Activated CD4-positive, alpha-beta T cell treated with anti-CD3 and anti-CD28 coated beads for 4 hours (primary cell): ENCODE measurements around the gene TMLHE.
"Not testable (repeated sequence)": the region's sequence is repeated elsewhere in the genome, so short reads cannot be mapped to it uniquely, and the experiment has no call there.

Experiments
- DNase-seq, 2 donors: peaks; one replicate each; pipeline ENCODE4 v3.0.0-alpha.2; 2020

Gene TMLHE, protein sequence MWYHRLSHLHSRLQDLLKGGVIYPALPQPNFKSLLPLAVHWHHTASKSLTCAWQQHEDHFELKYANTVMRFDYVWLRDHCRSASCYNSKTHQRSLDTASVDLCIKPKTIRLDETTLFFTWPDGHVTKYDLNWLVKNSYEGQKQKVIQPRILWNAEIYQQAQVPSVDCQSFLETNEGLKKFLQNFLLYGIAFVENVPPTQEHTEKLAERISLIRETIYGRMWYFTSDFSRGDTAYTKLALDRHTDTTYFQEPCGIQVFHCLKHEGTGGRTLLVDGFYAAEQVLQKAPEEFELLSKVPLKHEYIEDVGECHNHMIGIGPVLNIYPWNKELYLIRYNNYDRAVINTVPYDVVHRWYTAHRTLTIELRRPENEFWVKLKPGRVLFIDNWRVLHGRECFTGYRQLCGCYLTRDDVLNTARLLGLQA

DNA sequence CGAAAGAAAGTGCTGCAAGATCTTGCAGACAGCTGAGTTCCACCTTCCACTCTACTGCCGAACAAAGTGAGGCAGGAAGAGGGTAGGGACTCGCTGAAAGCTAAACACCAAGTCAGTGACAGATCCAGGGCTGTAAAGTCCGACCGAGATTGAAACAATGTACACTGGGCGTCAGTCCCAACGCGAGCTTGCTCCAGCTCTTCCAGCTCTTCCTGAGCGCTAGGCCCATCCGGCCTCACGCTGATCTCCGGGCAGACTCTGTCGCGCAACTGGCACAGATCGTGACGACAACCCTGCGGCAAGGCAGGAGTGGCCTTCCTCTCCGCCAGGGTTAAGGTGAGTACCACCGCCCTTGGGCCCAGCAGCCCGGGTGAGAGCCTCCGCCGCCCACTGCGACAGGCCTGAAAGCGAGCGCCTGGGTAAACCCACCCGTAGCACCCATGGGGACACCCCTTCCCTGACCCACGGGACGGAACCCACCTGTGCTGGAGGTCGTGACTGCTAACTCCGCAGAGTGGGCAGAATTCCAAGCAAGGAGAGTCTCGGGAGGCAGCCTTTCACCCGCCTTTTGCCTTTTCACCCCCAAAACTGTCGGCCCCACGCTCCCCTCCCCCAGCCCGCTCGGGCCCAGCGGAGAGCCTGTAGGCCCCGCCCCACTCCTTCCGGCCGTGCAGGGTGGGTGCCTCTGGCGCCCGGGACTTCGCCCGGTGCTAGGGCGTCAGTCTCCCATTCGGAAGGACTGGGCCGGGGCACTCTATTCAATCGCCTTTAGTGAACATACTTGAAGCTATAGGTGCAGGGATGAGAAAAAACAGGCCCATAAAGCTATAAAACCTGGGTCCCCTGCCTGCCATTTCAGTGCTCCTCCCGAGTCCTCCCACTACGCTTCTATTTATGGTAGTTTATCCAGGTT, at the start of gene TMLHE, which contains the start of gene SPRY3:
Gene TMLHE, minus strand, starts transcription at position 641 of the 913 bp plus-strand sequence. CDS start 67,676 bp downstream, outside the sequence.
Gene SPRY3, plus strand, starts transcription at position 275 of the 913 bp plus-strand sequence.
- DNase-seq: peak; percentile 43 to 50

DNA sequence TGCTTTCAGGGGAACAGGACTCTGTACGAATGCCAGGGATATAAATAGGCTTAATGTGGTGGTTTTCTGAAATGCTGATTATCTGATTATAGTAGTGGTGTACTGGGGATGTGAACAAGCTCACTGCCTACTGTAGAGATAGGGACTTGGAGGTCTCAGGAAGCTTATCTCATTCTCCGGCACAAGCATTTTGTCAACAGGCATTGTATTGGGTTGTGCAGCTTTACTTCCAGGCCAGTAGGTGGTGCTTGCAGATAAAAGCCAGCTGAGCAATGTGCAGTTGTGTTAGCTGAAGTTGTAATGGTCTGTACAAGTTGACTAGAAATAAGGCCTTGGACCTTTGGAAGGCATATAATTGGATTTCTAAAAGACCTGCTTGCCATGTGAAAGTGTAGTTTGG, 49.5 kb upstream of the TMLHE start:
- no peak for DNase-seq

DNA sequence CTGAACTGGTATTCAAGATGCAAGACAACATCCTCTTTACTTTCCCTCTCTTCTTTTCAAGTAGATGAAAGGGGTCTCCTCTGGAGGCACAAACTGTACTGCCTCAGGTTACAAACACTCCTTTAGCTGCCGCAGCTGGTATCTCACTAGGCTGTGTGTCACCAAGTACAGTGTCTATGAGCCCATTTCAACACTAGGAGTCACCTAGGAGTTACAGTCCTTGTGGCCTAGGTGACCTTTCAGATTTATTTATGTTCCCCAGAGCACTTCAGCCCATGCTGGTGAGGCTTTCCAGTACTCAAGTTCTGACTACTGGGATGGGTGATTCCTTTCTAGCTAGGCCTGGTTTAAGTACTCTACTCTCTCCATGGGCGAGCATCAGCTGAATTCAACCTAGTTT, 32.4 kb upstream of the TMLHE start:
- no peak for DNase-seq

DNA sequence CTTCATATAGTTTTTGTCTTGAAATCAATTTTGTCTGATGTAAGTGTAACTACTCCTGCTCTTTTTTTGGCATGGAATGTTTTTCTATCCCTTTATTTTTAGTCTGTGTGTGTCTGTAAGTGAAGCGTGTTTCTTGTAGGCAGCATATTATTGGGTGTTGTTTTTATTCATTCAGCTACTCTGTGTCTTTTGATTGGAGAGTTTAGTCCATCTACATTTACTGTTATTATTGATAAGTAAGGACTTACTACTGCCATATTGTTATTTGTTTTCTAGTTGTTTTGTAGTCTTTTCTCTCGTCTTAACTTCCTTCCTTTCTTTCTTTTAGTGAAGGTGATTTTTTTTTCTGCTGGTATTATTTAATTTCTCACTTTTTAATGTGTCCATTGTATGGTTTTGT, 30.5 kb upstream of the TMLHE start:
- no peak for DNase-seq

DNA sequence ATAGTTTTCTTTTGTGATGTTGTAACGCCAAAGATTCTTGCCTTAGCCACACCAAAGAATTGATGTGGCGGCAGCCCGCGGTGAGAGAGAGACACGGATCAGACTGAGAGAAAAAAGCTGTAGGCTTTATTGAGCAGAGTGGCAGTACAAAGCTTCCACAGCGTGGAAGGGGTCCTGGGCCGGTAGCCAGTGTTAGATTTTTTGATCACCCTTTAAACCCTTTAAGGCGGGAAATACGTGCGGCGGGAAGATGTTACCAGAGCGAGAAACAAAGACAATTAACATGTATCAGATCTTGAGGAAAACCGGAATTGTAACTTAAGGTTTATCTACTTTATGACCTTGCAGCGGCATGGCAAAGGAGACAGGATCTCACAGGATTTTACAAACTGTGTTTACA, 28.6 kb upstream of the TMLHE start:
- not testable (repeated sequence) for DNase-seq

DNA sequence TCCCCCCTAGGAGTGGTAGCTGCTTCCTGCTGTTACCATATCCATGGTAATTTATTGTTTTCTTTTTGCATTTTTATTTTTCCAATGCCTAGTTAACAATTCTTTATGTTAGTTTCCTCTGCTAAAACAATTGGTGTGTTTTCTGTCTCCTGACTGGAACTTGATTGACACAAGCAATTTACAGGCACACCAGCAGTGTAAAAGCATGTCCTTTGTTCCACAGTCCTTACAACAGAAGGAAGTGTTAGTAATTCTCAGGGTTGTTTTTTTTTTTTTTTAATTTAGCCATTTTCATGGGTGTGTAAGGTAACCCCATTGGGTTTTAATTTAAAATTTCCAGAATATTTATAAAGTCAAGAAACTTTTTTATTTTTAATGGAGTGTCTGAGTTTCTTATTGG, 25.0 kb upstream of the TMLHE start:
- DNase-seq: no peak

DNA sequence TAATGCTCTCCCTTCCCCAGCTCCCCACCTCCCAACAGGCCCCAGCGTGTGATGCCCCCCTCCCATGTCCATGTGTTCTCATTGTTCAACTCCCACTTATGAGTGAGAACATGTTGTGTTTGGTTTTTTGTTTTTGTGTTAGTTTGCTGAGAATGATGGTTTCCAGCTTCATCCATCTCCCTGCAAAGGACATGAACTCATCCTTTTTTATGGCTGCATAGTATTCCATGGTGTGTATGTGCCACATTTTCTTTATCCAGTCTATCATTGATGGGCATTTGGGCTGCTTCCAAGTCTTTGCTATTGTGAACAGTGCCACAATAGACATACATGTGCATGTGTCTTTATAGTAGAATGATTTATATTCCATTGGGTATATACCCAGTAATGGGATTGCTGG, 22.3 kb upstream of the TMLHE start:
- DNase-seq: not testable (repeated sequence)

DNA sequence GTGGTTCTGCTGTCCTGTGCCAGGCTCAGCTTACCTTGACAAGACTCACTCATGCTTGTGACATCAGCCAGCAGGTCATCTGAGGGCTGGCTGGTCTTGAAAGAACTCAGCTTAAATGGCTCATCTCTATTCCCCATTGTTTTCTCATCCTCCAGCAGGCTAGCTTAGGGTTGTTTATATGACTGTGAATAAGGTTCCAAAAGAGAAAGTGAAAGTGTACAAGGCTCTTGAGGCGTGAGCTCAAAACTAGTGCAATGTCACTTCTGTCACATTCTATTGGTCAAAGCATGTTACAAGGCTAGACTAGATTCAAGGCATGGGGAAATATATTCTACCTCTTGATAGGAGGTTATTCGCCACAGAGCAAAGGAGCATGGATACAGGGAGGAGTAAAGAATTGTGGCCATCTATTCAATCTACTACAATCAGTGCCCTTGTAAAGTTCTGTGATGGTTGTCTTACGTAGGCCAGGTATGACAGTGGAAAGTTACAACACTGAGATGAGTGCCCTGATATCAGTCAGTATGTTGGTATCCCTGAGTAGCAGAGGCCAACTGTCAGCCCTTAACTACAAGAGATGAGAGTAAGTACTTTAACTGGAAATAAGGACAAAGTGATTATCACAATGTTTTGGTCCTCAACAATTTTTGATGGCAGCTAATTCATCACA, 19.8 kb upstream of the TMLHE start:
- DNase-seq: no peak

DNA sequence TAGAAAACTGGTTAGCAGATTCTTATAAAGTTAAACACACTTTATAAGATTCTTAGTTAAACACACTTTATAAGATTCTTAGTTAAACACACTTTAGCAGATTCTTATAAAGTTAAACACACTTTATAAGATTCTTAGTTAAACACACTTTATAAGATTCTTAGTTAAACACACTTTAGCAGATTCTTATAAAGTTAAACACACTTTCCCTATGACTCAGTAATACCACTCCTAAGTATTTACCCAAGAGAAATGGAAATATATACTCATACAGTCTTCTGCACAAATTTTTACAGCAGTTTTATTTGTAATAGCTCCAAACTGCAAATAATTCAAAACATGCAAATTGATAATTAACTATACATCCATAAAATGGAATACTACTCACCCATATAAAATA, 7.4 kb upstream of the TMLHE start:
- DNase-seq: not testable (repeated sequence)

DNA sequence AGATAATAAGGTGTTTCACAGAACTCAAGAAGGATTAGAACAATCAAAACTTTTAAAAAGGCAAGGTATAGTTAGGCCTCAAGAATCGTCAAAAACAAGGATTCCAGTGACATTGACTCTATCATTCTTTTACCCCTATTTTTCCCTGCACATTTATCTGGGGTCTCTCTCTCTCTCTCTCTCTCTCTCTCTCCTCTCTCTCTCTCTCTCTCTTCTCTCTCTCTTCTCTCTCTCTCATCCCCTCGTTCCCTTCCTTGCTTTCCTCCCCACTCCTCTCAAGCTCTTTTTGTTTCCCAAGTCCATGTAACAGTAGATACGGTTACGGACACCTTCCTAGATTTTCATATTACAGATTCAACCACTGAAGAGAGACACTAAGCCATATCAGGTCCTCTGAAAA, 3.2 kb upstream of the TMLHE start:
- DNase-seq: no peak

DNA sequence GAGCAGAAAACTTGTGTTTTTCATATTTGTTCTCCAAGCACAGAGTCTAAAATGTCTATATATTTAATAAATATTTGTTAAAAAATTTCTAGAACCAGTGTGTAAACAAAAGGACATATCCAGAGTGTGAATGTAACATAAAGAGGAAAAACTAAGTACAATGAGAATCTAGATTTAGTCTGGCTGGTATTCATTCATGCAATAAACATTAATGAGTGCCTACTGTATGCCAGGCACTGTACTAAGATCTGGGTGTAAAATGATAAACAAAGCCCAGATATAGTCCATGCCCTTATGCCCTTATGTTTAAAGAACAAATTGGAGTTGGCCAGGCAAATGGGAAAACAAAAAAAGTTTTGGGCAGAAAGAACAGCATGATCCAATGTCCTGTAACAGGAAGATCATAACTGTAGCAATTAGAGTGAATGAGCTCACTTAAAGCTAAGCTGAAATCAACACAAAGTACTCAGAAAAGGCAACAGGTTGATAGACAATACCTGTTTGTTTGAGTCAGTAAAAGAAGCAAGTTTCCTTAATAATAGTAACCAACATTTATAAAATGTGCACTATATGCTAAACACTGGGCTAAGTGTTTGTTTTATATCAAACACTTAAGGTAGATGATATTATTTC, 1.3 kb upstream of the TMLHE start:
- DNase-seq: no peak

DNA sequence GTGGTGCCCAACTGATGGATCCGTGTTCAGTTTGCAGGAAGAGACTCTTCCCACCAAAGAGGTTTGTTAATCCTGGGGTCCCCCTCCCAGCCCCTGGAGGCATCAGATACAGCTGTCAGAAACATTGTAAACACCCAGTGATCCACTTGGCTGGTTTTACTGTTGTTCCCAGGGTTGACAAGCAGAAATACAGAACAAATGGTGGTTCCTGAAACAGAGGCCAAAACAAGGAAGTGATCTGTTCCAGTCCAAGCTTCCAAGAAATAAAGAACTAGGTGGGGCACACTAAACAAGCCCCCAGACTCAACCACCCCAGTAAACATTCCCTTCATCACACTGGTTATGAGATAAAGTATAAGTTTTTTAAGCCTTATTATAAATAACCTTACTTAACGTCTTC, 1.4 kb downstream of the TMLHE start:
- DNase-seq: no peak

DNA sequence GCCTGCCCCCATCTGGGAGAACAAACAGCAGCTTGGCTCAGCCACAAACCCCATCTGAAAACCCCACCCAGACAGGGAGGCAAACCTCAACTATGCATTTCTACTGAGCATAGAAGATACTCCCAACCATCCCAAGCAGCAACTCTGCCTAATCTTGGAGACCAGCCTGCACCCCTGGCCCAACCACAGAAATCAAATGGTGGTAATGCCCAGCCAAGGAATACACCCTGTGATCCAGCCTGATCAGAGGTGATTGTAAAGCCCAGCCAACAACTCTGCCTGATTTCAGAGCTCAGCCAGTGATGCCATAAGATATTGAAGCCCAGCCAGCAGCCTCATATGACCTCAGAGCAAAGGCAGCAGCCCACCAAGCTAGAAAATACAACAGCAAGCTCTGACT, 19.8 kb downstream of the TMLHE start:
- DNase-seq: no peak

DNA sequence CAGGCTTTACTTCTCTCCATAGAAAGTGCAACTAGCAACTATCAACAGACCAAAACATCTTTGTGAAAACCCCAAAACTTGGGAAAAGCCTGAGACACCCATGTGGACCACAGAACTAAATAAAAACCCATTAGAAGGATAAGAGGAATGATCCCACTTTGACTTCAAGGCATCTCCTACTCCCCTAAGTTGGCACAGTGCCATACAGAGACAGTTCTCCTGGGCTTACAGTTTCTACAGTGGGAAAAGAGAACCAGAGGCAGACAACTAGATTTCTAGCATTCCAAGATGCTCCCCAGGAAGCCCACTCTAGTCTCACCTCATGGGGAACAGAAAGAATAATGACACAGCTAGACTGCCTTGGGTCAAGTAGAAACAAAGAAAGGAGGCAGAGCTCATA, 20.4 kb downstream of the TMLHE start:
- no peak for DNase-seq

DNA sequence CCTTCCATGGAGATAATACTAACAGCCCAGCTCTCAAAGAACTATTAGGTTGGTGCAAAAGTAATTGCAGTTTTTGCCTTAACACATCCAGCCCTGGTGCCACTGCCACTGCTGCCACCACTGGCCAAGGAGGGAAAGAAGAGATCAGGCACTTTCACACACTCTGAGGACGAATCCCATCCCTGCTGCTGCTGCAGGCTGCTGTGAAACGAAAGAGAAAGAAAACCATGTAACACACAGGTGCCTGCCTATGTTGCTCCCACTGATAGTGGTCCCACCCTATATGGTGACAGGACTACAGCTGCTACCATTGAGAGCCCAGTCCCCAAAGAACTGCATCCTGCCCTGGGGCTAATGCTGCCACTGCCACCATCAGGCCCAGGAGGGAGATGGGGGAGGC, 35.1 kb downstream of the TMLHE start:
- DNase-seq: no peak

DNA sequence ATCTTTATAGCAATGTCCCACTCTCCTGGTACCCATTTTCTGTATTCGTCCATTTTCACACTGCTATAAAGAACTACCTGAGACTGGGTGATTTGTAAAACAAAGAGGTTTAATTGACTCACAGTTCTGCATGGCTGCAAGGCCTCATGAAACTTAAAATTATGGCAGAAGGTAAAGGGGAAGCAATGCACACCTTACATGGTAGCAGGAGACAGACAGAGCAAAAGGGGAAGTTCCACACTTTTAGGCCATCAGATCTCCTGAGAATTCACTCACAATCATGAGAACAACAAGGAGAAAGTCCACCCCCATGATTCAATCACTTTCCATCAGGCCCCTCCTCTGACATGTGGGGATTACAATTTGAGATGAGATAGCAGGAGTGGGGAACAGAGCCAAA, 49.7 kb downstream of the TMLHE start:
- DNase-seq: no peak

DNA sequence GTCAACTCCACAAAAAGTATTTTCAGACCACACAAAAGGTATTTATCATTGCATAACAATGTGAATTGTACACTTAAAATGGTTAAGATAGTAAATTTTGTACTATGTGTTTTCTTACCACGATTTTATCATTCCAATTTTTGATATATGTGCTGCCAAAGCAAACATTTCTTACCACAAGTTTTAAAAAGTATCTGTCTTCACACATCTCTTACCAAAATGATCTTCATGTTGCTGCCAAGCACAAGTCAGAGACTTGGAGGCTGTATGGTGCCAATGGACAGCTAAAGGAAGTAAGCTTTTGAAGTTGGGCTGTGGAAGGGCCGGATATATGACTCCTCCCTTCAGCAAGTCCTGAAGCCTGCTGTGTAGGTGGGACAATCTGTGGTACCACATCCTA, 67.9 kb downstream of the TMLHE start:
- DNase-seq: no peak

DNA sequence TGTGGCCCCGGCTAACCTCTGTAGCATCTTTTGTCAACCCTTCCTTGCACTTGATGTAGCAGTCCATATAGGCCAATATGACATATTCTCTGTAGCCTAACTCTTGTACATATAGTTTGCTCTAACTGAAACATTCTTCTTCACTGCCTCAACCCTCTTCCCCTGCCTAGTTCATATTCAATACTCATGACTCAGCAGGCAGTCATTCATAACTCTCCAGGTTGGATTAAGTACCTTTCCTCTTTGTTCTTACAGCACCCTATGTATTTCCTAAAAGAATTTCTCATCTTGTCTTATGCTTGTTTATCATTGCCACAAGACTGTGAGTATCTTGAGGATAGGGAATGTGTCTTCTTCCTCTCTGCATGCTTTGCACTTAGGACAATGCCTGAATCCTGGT, 76.9 kb downstream of the TMLHE start:
- no peak for DNase-seq

DNA sequence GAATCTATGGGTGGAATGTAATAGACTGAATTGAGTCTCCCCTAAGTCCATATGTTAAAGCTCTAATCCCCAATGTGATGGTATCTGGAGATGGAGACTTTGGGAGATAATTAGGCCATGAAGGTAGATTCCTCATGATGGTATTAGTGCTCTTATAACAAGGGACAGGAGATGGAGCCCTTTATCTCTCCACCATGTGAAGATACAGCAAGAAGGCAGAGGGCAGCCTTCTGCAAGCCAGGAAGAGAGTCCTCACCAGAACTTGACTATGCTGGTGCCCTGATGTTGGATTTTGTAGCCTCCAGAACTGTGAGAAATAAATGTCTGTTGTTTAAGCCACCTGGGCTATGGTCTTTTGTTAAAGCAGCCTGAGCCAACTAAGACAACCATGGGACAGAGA, 78.0 kb downstream of the TMLHE start:
- DNase-seq: no peak

DNA sequence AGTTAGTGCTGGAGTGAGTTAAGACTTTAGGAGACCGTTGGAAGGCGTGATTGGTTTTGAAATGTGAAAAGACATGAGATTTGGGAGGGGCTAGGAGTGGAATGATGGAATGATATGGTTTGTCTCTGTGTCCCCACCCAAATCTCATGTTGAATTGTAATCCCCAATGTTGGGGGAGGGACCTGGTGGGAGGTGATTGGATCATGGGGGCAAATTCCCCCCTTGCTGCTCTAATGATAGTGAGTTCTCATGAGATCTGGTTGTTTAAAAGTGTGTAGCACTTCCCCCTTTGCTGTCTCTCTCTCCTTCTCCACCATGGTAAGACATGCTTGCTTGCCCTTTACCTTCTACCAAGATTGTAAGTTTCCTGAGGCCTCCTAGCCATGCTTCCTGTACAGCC, 85.7 kb downstream of the TMLHE start:
- DNase-seq: not testable (repeated sequence)

DNA sequence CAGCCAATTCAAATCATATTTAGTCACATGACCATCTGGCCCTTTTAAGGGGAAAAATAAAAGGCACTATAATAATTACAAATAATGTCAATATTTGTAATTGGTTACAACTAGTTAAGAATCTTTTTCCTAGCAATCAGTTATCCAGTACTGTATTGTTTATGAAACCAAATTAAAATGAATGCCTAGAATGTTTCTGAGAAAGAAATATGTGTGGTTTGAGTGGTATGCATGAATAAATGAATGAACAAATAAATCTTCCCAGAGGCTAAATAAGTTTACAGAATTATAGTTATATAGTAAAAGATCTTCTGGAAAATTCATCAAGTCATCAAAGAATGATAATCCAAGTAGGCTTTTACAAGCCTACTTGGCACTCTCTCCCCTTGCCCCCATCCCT, 98.5 kb downstream of the TMLHE start:
- no peak for DNase-seq

DNA sequence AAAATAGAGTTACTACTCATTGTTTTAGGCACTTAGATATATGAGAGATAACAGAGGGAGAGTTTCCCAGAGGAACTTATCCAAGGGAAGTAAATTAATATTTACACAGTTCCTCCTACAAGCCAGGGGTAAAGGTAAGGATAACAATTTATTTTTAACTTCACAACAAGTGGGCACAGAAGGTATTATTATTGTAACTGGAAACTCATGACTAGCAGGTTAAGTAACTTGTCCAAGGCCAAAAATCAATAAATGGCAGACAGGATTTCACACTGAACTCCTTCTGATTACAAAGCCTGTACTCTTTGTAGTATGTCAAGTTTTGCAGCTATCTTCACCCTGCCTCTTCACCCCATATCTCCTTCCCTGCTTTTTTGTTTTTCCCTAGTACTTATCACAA, 107.5 kb downstream of the TMLHE start:
- no peak for DNase-seq

DNA sequence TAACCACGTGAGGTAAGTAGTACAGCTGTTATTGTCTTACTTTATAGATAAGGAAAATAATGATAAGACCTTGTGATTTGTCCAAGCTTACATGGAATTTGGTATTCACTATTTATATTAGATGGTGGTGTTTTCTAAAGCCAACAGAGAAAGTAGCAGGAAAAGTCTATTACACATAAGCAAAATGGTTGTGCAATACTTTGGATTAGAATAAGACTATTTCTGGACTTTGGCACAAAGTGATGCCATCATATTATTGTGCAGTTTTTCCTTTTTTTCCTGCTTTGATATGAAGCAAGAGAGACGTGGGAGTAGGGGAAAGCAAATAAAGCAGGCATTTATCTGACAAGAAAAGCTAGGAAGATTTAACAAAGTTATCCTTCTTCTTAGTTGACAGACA, 117.6 kb downstream of the TMLHE start:
- not testable (repeated sequence) for DNase-seq
